RCC 7860 (cell line): ENCODE results near the gene DNAJC8.

Source experiments
- DNase-seq: peaks from one replicate; pipeline ENCODE4 v3.0.0-alpha.2; 2015; ENCODE audit warnings: low spot score
- FAIRE-seq: peaks from 2 replicates; lab custom pipeline; 2012; peaks lifted over from hg19 to GRCh38; lab: Jason Lieb, UNC

Gene DNAJC8

DNA sequence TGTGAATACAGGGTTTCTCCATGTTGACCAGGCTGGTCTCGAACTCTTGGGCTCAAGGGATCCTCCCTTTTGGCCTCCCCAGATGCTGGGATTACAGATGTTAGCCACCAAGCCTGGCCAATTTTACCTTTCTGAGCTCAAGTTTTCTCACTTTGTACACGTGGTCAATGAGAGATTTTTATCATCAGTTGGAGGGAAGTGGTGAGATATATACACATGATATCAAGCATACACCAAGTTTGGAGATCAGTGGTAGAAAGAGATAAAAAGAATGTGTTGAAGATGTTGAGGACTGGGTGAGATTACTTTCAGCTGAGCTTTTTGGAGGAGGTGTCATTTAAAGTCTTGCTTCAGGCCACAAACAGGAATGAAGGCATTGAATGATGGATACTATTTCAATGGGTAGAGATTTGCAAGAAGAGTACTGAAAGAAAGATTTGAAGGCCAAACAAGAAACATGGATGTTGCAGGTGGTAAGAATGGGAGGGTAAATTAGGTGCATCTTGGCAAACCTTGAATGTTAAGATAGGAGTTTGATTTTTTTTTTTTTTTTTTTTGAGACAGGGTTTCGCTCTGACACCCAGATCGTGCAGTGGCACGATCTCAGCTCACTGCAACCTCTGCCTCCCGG lies 23.5 kb upstream of the DNAJC8 start:
- FAIRE-seq: no peak

DNA sequence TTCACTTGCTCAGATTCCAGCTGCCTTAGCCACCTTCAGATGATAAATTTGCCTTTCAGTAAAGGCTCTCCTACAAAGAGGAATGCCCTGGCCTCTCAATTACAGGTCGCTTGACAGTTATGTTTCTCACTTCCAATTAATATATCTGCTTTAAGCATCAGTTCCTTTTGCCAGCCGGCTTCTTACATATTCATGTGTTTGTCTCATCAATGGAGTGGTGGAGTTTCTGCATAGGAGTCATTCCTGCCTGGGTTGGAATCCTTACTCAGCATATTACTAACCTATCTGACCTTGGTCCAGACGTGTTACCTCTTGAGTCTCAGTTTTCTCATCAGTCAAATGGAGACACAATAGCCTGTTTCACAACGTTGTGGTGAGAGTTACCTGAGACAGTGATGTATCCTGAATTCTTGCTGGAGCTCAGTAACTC lies 17.1 kb upstream of the DNAJC8 start:
- DNase-seq (no peak), FAIRE-seq (no peak)

More for the DNA sequence above, 23.5 kb upstream of the DNAJC8 start:
- DNase-seq: no peak

DNA sequence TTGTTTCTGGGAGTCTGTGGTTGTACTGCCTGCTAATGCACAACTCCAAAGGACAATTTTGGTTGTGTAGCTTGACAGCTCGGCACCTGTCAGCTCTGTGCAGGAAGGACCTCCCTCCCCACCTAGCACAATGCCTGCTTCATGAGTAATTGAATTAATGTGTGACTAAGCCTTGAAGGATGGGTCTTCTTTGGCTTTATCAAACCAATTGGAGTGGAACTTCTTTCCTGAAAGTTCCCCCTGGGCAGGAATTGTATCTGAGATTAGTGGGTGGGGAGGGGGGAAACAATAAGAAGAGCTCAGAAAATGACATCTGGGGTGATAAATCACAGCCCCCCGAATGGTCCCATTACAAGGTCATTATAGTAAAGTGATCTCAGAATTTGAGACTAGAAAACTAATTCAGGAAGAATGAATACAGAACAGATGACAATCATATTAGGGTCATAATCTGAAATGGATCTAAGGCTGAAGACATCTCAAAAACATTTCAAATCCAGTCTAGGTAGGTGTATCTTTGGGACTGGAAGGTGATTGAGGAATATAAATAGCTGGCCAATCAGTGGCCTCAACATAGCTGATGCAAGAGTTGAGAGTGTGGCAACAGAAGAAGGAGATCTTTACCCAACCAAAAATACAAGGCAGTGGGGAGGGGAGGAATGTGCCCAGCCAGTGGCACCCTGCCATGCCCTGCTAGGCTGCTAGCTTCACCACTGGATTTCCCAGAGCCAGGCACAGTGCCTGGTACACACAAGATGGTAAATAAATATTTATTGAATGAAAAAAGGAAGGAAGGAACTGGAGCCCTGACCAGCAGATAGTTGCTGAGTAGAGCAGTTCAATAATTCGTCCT lies 16.4 kb upstream of the DNAJC8 start:
- FAIRE-seq (peak; percentile 55), DNase-seq (peak; percentile 68)

DNA sequence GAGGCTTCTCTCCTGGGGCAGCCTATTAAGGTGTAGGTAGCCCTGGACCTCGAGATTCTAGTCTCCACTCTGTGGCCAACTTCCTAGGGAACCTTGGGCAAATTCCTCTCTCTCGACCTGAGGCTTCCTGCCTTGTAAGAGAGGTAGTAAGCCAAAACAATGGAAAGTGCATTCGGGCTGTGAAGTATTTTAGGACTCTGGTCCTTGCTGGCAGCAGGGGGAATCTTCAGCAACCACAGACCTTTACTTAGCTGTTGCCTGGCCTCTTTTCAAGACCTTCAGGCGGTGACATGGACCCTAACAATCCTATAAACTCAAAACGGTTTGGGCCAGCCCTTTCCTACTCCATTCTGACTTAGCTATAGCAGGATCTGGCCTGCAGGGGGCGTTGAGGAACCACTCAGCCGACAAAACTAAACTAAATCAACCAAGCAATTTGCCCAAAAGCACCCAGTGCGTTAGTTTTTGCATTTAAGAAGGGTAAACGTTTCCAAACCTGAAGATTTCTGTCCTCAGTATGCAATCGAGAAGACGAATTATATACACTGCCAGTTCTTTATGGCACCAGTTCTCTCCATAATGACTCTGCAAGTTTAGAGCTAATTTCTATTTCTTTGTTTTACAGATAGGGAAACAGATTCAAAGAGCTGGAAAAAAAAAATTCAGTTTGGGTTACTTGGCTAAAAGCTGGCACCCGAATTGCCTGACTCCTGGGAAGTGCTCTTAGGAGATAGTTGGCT lies 15.6 kb upstream of the DNAJC8 start:
- FAIRE-seq (peak; percentile 38), DNase-seq (peak; percentile 58)

DNA sequence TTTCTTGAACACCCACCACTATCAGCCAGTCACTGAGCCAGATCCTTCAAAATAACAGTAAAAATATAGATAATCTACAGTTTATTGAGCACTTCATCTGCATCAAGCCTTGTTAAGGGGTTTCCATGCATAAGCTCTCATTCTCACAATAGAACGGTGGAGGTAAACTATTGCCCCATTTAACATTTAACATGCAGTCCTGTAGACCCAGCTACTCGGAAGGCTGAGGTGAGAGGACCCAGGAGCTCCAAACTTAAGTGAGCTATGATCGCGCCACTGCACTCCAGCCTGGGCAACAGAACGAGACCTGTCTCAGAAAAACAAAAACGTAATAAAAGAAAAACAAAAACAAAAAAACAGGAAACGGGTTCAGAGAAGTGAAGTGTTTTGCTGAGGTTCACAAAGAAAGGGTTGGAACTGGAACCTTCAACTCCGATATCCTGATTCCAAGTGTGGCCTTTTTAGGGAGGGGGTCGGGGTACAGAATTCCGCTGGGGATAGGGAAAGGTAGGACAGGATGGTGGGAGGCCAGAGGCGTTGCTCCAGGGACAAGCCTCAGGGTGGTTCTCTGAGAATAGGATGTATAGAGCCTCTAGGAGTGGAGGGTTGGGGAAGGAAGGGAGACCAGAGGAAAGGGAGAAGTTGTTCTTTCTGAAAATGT lies 14.9 kb upstream of the DNAJC8 start:
- no peak for DNase-seq
- no peak for FAIRE-seq

DNA sequence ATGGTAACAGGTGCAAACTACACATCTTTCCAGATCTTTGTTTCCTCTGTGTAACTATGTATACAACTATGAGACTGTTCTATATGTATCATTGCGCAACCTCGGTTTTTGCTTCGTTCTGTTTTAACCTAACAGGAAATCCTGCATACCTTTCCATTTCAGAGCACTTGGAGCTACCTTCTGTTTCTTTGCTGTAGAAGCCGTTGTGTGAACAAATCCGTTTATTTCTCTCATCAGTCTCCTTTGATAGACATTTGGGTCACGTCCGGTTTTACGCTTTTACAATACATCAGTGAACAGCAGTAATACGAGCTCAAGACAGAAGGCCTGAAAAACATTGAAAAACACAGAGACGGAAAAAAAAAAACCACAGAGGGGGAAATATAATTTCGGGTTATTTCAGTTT lies 13.6 kb upstream of the DNAJC8 start:
- FAIRE-seq (no peak), DNase-seq (peak; percentile 55)

DNA sequence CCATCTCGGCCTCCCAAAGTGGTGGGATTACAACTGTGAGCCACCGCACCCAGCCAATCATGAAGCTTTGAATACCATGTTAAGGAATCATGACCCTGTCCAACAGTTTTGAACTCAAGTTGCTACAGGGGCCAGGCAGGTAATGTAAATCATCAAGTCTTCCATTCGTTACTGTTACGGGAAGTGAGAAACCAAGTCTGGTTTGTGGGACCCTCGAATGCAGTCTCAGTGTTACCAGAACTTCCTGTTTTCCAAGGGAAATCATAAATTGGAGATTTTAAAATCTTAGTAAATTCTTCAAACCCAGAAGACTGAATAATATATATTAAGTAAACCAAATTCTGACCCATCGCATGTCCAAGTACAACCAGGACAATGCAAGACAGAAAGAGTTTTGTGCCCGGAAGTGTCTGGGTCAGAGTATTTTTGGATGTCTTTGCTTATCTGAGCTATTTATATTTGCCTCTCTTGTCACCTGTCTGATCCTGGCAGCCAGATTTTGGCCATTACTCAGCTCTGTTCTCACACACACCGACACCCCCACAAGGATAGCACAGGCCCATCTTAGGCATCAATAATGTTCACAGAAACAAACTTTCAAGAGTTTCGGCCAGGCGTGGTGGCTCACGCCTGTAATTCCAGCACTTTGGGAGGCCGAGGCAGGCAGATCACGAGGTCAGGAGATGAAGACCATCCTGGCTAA lies 11.9 kb upstream of the DNAJC8 start:
- no peak for FAIRE-seq

DNA sequence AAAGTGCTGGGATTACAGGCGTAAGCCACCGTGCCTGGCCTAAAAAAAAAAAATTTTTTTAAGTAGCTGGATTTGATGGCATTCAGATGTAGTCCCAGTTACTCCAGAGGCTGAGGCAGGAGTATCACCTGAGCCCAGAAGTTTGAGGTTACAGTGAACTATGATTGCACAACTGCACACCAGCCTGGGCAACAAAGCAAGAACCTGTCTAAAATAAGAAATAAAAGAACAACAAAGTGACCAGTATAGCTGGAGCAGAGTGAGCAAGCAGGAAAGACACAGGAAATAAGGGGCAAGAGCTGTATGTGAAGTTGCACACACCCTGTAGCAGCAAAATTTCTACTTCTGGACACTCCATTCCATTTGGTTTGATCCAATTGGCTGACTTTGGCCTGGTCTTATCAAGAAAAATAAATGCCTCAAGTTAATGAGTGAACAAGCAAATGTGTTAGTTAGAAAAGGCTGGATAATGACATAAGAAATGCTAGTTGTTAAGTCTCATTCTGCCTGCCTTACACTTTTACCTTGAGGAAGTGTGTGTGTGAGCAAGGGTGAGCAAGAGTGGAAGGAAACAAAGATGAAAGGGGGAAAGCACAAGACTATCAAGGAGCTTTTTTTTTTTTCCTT lies 11.0 kb upstream of the DNAJC8 start:
- FAIRE-seq (no peak), DNase-seq (no peak)

More for the DNA sequence above, 11.9 kb upstream of the DNAJC8 start:
- DNase-seq: no peak

DNA sequence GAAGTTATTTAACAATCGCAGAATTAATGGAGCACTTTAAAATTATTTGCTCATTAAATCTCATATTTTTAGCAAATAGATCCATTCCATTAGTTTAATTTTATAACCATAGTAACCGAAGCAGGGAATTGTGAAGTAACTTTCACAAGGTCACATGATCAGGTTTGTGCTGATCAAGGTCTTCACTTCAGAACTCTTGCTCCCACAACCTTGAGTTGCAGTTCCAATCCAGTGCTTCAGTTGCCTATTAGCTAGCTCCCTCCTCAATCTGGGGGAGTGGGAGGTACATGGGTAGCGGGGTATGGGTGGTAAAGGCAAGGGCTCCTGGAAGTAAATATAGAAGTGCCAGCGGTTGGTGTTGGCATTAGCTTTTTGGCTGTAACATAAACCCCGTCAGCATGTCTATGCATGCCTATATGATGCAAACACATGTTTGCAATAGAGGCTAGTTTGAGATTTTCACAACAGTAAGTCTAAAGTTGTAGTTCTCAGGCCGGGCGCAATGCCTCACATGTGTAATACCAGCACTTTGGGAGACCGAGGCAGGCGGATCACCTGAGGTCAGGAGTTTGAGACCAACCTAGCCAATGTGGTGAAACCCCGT lies 8.9 kb upstream of the DNAJC8 start:
- DNase-seq (no peak), FAIRE-seq (no peak)

DNA sequence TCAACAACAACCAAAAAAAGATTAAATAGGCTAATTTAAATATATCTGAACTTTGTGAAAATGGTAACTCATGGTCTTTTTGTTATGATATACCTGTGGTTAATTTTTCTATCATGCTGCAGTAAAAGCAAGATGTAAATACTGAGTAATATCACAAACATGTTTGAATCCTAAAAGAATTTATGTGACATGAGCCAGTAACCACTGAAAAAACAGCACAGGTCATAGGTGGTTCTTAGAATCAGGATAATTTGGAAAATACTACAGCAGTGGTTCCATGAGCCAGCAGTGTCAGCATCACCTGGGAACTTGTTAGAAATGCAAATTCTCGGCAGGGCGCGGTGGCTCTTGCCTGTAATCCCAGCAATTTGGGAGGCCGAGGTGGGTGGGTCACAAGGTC lies 7.2 kb upstream of the DNAJC8 start:
- no peak for DNase-seq
- no peak for FAIRE-seq

DNA sequence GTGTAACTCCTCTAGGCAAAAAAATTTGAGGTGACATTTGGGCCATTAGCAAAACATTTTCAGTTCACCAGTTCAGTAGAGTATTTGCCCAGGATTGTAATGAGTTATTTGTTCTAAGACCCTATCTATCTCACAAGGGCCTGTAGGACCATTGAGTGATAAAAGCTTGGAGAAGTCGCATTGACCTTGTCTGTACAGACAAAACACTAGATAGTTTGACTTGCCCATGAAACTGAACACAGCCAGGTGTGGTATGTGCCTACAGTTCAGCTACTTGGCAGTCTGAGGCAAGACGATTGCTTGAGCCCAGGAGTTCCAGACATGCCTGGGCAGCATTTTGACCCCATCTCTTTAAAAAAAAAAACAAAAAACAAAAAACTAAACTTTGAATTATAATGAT lies 6.2 kb upstream of the DNAJC8 start:
- DNase-seq (no peak), FAIRE-seq (no peak)

DNA sequence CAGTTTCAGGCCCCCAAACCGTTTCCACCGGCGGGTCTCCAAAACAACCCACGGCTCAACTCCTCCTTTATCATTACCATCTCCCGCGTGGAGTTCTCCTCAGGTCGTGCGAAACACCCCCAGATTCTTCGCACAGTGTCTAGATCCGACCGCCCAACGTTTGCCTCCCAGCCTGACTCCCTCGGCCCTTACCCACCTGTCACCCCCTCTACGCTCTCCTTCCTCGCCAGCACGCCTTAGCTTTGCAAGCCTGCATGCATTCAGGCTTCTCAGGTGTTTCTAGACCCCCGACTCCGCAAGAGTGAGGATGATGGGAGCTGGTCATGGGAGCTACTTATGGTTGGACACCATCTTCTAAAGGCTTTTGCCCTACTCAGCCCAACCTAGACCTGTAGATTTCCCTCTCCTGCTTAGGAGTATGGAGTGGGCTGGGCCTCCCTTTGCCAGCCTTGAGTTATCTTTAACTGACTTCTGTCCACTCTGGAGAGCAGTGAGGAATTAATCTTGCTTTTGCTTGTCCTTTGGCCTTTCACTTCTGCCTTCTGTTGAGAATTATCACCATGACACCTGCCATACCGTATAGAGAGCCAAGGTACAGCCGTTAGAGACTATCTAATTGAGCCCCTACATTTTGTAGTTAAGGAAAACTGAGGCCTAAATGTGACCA lies 4.0 kb upstream of the DNAJC8 start:
- DNase-seq (no peak), FAIRE-seq (no peak)

DNA sequence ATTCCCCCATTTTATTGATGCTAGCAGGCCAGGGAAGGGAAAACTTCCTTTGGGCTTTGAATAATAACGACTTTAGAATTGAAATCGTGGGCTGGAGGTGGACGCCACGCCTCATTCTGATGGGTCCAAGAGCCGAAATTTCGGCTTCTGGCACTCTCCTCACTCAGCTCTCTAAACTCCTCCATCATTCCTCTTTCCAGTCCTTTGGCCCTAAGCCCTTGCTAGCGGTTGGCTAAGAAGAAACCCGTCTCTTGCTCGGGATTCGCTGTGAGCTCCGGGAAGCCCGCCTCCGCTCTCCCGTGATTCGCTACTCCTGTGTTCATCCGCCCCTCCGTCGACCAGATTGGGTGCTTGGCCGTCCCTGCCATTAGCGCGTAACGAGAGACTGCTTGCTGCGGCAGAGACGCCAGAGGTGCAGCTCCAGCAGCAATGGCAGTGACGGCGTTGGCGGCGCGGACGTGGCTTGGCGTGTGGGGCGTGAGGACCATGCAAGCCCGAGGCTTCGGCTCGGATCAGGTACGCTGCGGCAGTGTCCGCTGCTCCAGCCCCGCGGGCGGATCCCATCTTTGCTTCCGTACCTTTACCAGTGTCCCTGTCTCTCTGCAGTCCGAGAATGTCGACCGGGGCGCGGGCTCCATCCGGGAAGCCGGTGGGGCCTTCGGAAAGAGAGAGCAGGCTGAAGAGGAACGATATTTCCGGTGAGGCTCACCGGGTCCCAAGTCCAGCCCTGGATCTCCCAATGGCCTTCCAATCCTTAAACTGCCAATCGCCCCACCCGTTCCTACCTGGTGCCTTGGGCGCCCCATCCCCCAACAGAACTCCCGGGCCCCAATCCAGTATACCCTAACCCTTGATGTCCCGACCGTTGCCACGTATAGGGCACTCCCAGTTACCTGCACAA lies 3.2 kb upstream of the DNAJC8 start, which contains the start of gene ATP5IF1:
TSS of gene ATP5IF1 (plus strand) at position 370 of the 901 bp plus-strand sequence. CDS start at position 430, 60 bp downstream.
- FAIRE-seq: peak; percentile 88
- peak; percentile 97 for DNase-seq

DNA sequence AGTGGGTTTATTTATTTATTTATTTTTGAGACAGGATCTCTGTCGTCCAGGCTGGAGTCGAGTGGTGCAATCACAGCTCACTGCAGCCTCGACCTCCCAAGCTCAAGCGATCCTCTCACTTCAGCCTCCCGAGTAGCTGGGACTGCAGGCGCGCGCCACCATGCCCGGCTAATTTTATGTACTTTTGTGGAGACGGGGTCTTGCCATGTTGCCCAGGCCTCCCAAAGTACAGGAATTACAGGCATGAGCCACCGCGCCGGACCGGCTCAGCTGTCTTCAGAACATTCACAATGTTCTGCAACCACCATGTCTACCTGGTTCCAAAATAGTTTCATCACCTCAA lies 406 bp upstream of the DNAJC8 start:
- FAIRE-seq (no peak), DNase-seq (no peak)

DNA sequence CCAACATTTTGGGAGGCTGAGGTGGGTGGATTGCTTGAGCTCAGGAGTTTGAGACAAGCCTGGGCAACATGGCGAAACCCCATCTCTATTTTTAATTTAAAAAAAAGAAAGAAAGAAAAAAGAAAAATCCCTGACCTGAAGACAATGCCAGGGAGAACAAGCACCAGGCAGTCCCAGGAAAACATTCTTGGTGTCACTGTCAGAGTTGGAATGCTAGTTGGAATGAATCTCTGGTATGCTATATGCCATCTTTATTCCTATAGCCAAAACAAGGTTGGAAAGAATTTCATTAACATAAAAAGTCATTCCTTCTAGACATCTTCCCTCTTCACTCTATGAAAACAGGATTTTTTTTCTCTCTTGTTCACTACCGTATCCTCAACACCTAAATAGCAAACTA lies 2.8 kb downstream of the DNAJC8 start:
- no peak for DNase-seq

DNA sequence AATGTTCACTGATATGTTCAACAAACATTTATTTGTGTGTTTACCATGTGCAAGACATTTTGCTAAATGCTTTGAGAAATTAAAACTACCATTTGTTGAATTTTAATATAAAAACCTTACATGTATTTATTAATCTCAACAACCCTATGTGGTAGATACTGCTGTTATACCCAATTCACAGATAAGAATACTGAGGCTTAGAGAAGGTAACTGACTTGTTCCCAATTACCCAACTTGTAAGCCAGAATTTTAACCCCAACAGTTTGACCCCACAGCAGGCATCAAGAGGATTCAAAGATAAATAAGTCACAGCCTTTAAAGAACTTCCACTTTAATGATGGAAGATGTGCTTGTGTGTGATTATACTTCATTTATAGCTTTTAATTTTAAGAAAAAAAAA lies 3.7 kb downstream of the DNAJC8 start:
- DNase-seq: no peak
- no peak for FAIRE-seq

More for the DNA sequence above, 2.8 kb downstream of the DNAJC8 start:
- no peak for FAIRE-seq

DNA sequence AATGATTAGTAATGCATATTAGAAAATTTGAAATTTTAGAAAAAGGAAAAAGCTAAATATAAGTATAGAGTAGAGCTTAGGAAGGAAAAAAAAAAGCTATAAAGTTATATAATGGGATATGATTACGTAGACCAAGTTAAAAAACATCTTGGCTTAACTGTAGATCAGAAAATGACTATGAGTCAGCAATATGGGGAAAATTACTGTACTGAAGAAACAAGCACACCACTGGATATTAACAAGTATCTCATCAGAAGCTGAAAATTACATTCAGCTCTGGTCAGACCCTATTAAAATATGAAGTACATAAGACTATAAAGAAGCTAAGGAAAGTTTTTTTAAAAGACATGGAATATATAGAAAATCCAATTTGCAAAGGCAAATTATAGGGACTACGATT lies 19.5 kb downstream of the DNAJC8 start:
- FAIRE-seq: peak; percentile 50
- DNase-seq: no peak

DNA sequence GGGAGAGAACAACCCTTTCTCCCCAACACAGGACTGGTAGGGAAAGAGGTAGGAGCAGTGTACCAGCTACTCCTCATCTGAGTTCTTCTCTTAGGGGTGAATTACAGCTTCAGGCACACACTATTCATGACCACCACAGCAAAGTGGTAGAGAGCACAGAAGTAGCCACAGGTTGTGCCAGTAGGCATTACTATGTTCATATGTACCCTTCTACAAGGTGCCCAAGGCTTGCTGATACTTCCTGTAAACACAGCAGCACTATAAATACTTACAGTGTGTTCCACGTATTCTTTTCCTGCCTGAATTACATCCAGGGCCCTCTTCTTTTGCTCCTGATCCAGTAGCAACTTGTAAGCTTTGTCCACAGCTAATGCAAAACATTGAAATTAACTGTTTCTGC lies 23.1 kb downstream of the DNAJC8 start:
- FAIRE-seq (no peak), DNase-seq (no peak)
